K562 (cell line): ENCODE data around the gene BRWD1. TPM values are rescaled to one million over a fixed set of nuclear protein-coding genes. Genes with fewer than 3 reads are reported as not detected.

Source experiments
- CAMTA2 ChIP-seq: fragments of 250-450 bp; sonication (Bioruptor Pico); conservative IDR thresholded peaks from 2 replicates; pipeline ENCODE4 v1.5.1; 2022
- CBX5 ChIP-seq: IDR thresholded peaks from 2 replicates; pipeline ENCODE4 v1.6.1; 2014; ENCODE audit warnings: low read depth, borderline replicate concordance
- CEBPG ChIP-seq, 3 experiments: fragments of 200-800 bp in 1 of 3; sonication (Bioruptor generic) in 1 of 3; sonication (generic) in 1 of 3; formaldehyde crosslinking in 1 of 3; IDR thresholded peaks in 2 of 3; conservative IDR thresholded peaks in 1 of 3; 2 replicates each; pipeline versions ENCODE4 v1.6.1 to v1.8.0; 2016 to 2022; ENCODE audit warnings: missing compliant biosample characterization in 2 of 3, missing genetic modification characterization in 2 of 3, mild to moderate bottlenecking in 1 of 3, missing genetic modification reagents in 1 of 3
- CTCF ChIP-seq, 3 experiments: IDR thresholded peaks in 2 of 3; conservative IDR thresholded peaks in 1 of 3; 2 replicates each; pipeline ENCODE4 v1.5.1; 2011 to 2012; ENCODE audit warnings: low read length in 3 of 3, mild to moderate bottlenecking in 3 of 3, control low read depth in 2 of 3, improper control_type of control experiment in 1 of 3, inconsistent platforms in 1 of 3, low read depth in 1 of 3, mixed read lengths in 1 of 3, moderate library complexity in 1 of 3; ENCODE audit not compliant: insufficient read depth in 2 of 3
- ERF ChIP-seq: fragments of 450-650 bp; formaldehyde crosslinking; IDR thresholded peaks from 2 replicates; pipeline ENCODE4 v1.4.0; 2020; ENCODE audit warnings: mild to moderate bottlenecking, mixed read lengths
- PML ChIP-seq: IDR thresholded peaks from 2 replicates; pipeline ENCODE4 v1.6.1; 2012; ENCODE audit warnings: low read length, inconsistent platforms
- POLR2AphosphoS2 ChIP-seq: IDR thresholded peaks from 2 replicates; pipeline ENCODE4 v1.6.1; 2012; ENCODE audit warnings: low read length, improper control_type of control experiment
- POLR2G ChIP-seq: fragments of 200-400 bp; formaldehyde crosslinking; IDR thresholded peaks from 2 replicates; pipeline ENCODE4 v1.6.1; 2017; ENCODE audit warnings: low read depth, mild to moderate bottlenecking, antibody characterized with exemption, low read length, moderate library complexity
- RBFOX2 ChIP-seq: fragments of 200-400 bp; formaldehyde crosslinking; IDR thresholded peaks from 2 replicates; pipeline ENCODE4 v1.6.1; 2017; ENCODE audit warnings: low read depth, mild to moderate bottlenecking, low read length, moderate library complexity
- TAF1 ChIP-seq: IDR thresholded peaks from 2 replicates; pipeline ENCODE4 v1.6.1; 2011; ENCODE audit warnings: mild to moderate bottlenecking, low read length, moderate library complexity; ENCODE audit not compliant: insufficient read depth, control insufficient read depth, severe bottlenecking; ENCODE audit errors: extremely low read depth
- ZBTB2 ChIP-seq: fragments of 450-650 bp; IDR thresholded peaks from 2 replicates; pipeline ENCODE4 v1.6.1; 2016; ENCODE audit warnings: antibody characterized with exemption
- ZBTB7A ChIP-seq: IDR thresholded peaks from 2 replicates; pipeline ENCODE4 v1.6.1; 2011; ENCODE audit warnings: low read depth, mild to moderate bottlenecking, low read length, moderate library complexity, borderline replicate concordance; ENCODE audit not compliant: control insufficient read depth
- ZBTB9 ChIP-seq: fragments of 450-650 bp; formaldehyde crosslinking; IDR thresholded peaks from 2 replicates; pipeline ENCODE4 v1.4.0; 2020; ENCODE audit warnings: mild to moderate bottlenecking, moderate library complexity
- ZNF436 ChIP-seq: fragments of 250-450, 450-650 bp; sonication (Bioruptor Pico); formaldehyde crosslinking; IDR thresholded peaks from 2 replicates; pipeline ENCODE4 v1.7.0; 2020; ENCODE audit warnings: mild to moderate bottlenecking
- ZNF511 ChIP-seq: sonication (generic); formaldehyde crosslinking; IDR thresholded peaks from 2 replicates; pipeline ENCODE4 v1.8.0; 2022; ENCODE audit warnings: mild to moderate bottlenecking, missing genetic modification reagents
- ZNF79 ChIP-seq: fragments of 250-450 bp; sonication (Bioruptor Pico); IDR thresholded peaks from 2 replicates; pipeline ENCODE4 v1.4.0; 2020; ENCODE audit warnings: low read depth, mild to moderate bottlenecking, moderate library complexity
- ZNF830 ChIP-seq: fragments of 250-450 bp; sonication (Bioruptor Pico); IDR thresholded peaks from 2 replicates; pipeline ENCODE4 v1.5.0; 2021; ENCODE audit warnings: mild to moderate bottlenecking
- polyA plus RNA-seq, 8 experiments: library from polyadenylated mRNA; depleted of rRNA in 4 of 8; stranded (reverse) in 5 of 8; unstranded in 3 of 8; fragments of >200 nt; fragmentation: Nextera tagmentation in 2 of 8; fragmentation: Illumina TruSeq in 1 of 8; extraction: Ambion mirVana in 2 of 8; extraction: Trizol in 1 of 8; gene quantifications; 2 replicates each; pipeline versions ENCODE4 v1.2.1 to v1.2.3, GENCODE V29; 2011 to 2014; ENCODE audit warnings: inconsistent platforms in 1 of 8, missing spikeins in 1 of 8
- total RNA-seq, 7 experiments: library from RNA; depleted of rRNA in 6 of 7; stranded (reverse); fragments of >200 nt in 6 of 7; fragmentation: Illumina TruSeq in 2 of 7; extraction: Trizol in 2 of 7; gene quantifications; 2 replicates each; pipeline versions ENCODE4 v1.2.1 to v1.2.3, GENCODE V29; 2011 to 2021; ENCODE audit warnings: low replicate concordance in 1 of 7
- TF ChIP-seq, protein P1 (sequence below): fragments of 250-450 bp; sonication (Bioruptor Pico); IDR thresholded peaks from 2 replicates; pipeline ENCODE4 v1.4.0; 2020

Gene BRWD1
- total and polyA plus RNA-seq, 9 of the 15 experiments (the other 6 are each of a cell fraction or from before 2014, with no cell fraction given), result 10.1 to 60.2 (median 34.1) TPM

DNA sequence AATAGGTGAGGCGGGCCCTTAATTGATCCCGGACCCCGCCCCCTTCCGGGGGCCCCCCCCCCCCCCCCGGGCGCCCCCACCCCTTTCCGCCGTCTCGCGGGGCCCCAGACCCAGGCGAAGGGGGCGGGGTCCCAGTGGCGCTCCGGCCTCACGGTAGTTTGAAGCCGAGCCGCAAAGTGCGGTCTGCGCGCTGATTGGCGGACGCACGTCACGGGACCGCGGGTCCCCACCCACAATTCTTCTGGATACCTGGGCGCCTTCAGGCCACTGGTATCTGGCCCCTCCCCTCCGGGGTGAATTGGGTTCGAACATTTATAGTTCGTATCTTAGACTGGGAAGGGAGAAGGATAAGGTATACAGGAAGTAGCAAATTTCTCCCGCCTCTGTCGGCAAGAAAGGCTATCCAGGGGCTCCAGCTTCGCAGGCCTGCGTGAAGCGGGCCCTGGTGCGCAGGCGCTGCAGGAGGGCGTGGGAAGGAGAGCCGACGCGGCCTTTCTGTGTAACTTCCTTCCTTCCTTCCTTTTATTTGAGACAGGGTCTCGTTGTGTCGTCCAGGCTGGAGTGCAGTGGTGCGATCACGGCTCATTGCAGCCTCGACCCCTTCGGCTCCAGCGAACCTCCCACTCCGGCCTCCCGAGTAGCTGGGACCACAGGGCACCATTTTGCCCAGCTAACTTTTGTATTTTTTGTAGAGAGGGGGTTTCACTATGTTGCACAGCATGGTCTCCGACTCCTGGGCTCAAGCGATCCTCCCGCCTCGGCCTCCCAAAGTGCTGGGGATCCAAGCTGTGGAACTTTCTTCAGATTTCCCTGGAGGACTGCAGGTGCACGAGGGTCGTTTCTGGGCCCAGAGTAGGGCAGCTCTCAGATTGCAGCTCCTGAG is 36.0 kb upstream of the BRWD1 start (continued):
- TF ChIP-seq PML (peak; percentile 85), CAMTA2 (CRISPR knock-in tag) (no peak), ZNF79 (no peak), RBFOX2 (peak; percentile 92), TAF1 (peak; percentile 70), ZNF830 (CRISPR knock-in tag) (0 out of 2 replicates have a peak, but pooled peaks have one; percentile 76), ZBTB9 (CRISPR knock-in tag) (peak; percentile 75; the same call in 1 of the 2 replicates), ZNF436 (CRISPR knock-in tag) (no peak), ZNF511 (CRISPR knock-in tag) (no peak; the same call in none of the 2 replicates), ERF (CRISPR knock-in tag) (peak; percentile 90), ZBTB2 (peak; percentile 92), CTCF (IDR thresholded peaks at IDR 0.05 in 2 of 3, conservative IDR thresholded peaks at IDR 0.05 in 1 of 3; ENCODE audit: insufficient read depth in 2 of 3, low read depth in 1 of 3, low read length in 3 of 3) (no peak; a peak in 1 of 6 replicates), POLR2AphosphoS2 (peak; percentile 49; the same call in 1 of the 2 replicates), CEBPG (CRISPR knock-in tag; IDR thresholded peaks at IDR 0.05) (0 out of 2 replicates have a peak, but pooled peaks have one; percentile 35), CEBPG (tag; conservative IDR thresholded peaks at IDR 0.05 in 1 of 2, IDR thresholded peaks at IDR 0.05 in 1 of 2) (no peak), POLR2G (peak; percentile 86), CBX5 (no peak), ZBTB7A (peak; percentile 84; the same call in 1 of the 2 replicates)
- TF ChIP-seq, protein P1, sequence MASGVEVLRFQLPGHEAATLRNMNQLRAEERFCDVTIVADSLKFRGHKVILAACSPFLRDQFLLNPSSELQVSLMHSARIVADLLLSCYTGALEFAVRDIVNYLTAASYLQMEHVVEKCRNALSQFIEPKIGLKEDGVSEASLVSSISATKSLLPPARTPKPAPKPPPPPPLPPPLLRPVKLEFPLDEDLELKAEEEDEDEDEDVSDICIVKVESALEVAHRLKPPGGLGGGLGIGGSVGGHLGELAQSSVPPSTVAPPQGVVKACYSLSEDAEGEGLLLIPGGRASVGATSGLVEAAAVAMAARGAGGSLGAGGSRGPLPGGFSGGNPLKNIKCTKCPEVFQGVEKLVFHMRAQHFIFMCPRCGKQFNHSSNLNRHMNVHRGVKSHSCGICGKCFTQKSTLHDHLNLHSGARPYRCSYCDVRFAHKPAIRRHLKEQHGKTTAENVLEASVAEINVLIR (CRISPR knock-in tag), result peak; percentile 49; the same call in 1 of the 2 replicates
